ENCODE data around the gene ASB7. TPM values are rescaled to one million over a fixed set of nuclear protein-coding genes. Genes with fewer than 3 reads are reported as not detected.
A peak's percentile ranks its signal among the peaks of the same experiment; 100 is the strongest.

Gene ASB7
- total RNA-seq, 1 donor from 2014 or later: 10.8 TPM

DNA sequence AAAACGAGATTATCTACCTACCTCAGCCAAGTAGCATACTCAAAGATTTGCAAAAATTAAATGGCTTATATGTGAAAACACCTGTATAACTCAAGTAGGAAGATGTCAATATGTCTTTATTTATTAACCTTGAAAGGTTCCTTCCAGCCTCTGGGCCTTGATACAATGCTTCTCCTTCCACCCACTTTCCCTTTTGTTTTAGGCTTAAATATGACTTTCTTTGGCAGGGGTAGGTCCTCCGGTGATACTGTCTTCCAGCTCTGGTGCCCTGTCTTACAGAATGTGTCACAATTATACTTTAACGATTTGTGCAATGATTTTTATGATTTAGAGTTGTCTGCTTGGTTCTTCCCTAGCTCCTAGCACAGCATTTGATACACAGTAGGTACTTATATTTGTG, 4.5 kb upstream of the ASB7 start:
- H3K9me3 Mint-ChIP-seq (ENCODE audit: low read depth): no peaks in the 10 kb centered on the region
- H3K27ac Mint-ChIP-seq (ENCODE audit: unreplicated experiment): no peak overlapping the region
- no peak for TF ChIP-seq CTCF (IDR thresholded peaks at IDR 0.05)
- no peak for DNase-seq (ENCODE audit: low spot score)
- no peak overlapping the region for H3K4me3 Mint-ChIP-seq (ENCODE audit: unreplicated experiment)
- no peaks in the 10 kb centered on the region for H3K36me3 Mint-ChIP-seq (ENCODE audit: low read depth)
- H3K27me3 Mint-ChIP-seq (ENCODE audit: low read depth): no peaks in the 10 kb centered on the region
- peaks cover 7% of the 10 kb centered on the region for H3K4me1 Mint-ChIP-seq (ENCODE audit: low read depth)

DNA sequence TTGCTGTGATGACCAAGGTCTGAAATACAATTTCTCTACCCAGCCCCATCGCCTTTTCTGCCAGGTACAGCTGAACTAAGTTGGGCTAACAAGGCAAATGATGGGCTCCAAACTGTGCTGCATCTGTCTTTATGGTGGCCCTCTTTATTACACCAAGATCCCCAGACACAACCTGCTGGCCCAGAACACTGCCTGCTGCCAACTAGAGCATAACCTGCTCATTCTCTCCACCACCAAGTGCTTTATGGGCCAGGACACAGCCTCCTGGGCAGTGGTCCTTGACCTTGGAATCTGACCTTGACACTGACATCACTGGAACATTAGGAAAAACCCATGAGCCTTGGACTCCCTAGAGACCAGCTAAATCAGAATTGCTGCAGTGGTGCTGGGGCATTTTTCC, 3.7 kb upstream of the ASB7 start:
- H3K4me1 Mint-ChIP-seq (ENCODE audit: low read depth): peaks cover 13% of the 10 kb centered on the region
- no peaks in the 10 kb centered on the region for H3K36me3 Mint-ChIP-seq (ENCODE audit: low read depth)
- no peaks in the 10 kb centered on the region for H3K9me3 Mint-ChIP-seq (ENCODE audit: low read depth)
- H3K27ac Mint-ChIP-seq (ENCODE audit: unreplicated experiment): no peak overlapping the region
- TF ChIP-seq CTCF (IDR thresholded peaks at IDR 0.05): no peak
- no peak overlapping the region for H3K4me3 Mint-ChIP-seq (ENCODE audit: unreplicated experiment)
- no peaks in the 10 kb centered on the region for H3K27me3 Mint-ChIP-seq (ENCODE audit: low read depth)
- no peak for DNase-seq (ENCODE audit: low spot score)

DNA sequence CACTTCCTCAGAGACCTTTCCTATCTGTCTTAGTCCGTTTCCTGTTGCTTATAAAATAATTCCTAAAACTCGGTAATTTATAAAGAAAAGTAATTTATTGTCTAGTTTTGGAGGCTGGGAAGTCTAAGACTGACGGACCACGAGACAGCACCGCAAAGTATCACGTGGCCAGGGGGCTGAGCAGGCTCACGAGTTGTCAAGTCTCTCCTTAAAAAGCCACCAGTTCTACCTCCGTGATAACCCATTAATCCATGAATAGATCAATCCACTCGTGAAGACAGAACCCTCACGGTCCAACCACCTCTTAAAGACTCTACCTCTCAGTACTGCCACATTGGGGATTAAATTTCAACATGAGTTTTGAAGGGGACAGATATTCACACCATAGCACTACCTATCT, 1.2 kb upstream of the ASB7 start:
- no peak for DNase-seq (ENCODE audit: low spot score)
- H3K27ac Mint-ChIP-seq (ENCODE audit: unreplicated experiment): no peak overlapping the region
- peaks cover 27% of the 10 kb centered on the region for H3K4me1 Mint-ChIP-seq (ENCODE audit: low read depth)
- H3K27me3 Mint-ChIP-seq (ENCODE audit: low read depth): no peaks in the 10 kb centered on the region
- no peak for TF ChIP-seq CTCF (IDR thresholded peaks at IDR 0.05)
- H3K36me3 Mint-ChIP-seq (ENCODE audit: low read depth): peaks cover 2% of the 10 kb centered on the region
- no peaks in the 10 kb centered on the region for H3K9me3 Mint-ChIP-seq (ENCODE audit: low read depth)
- H3K4me3 Mint-ChIP-seq (ENCODE audit: unreplicated experiment): no peak overlapping the region

DNA sequence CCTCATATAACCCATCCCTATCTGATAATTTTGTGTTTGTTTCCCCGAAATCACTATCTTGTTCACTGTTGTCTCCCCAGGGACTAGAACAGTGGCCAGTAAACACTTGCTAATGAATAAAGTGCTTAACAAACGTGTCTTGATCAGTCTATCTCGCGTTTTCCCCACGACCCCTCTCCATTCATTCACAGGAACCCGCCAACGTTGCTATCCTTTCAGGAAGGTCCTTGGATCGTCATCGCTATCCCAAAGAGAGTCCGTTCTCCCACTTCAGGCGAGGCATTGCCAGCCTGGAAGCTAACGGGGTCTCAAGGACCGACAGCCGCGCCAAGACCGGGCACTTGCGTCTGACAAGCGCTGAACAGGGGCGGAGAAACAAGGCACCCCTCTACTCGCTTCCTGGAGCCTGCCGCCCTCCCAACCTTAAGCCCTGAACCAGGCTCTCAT, 749 bp upstream of the ASB7 start:
- no peak overlapping the region for H3K27ac Mint-ChIP-seq (ENCODE audit: unreplicated experiment)
- TF ChIP-seq CTCF (IDR thresholded peaks at IDR 0.05): no peak
- no peak for DNase-seq (ENCODE audit: low spot score)

GRCh38 chr15:100602823-100603393, 519 bp downstream of the ASB7 start:
- H3K27ac Mint-ChIP-seq (ENCODE audit: unreplicated experiment): peak overlapping the region; percentile 93
- TF ChIP-seq CTCF (IDR thresholded peaks at IDR 0.05): no peak
- peak; percentile 94 for DNase-seq (ENCODE audit: low spot score)
- no peaks in the 10 kb centered on the region for H3K9me3 Mint-ChIP-seq (ENCODE audit: low read depth)
- no peaks in the 10 kb centered on the region for H3K27me3 Mint-ChIP-seq (ENCODE audit: low read depth)
- H3K36me3 Mint-ChIP-seq (ENCODE audit: low read depth): peaks cover 4% of the 10 kb centered on the region
- peaks cover 27% of the 10 kb centered on the region for H3K4me1 Mint-ChIP-seq (ENCODE audit: low read depth)
- H3K4me3 Mint-ChIP-seq (ENCODE audit: unreplicated experiment): no peak overlapping the region

More for the DNA sequence above, 749 bp upstream of the ASB7 start:
- Mint-ChIP-seq H3K4me1 (ENCODE audit: low read depth) (peaks cover 27% of the 10 kb centered on the region), H3K9me3 (ENCODE audit: low read depth) (no peaks in the 10 kb centered on the region), H3K27me3 (ENCODE audit: low read depth) (no peaks in the 10 kb centered on the region), H3K4me3 (ENCODE audit: unreplicated experiment) (no peak overlapping the region), H3K36me3 (ENCODE audit: low read depth) (peaks cover 2% of the 10 kb centered on the region)
